NK-92 (cell line): ENCODE data around the gene LPP.

Source experiments
- DNase-seq: peaks from one replicate; lab custom pipeline; 2025; ENCODE audit not compliant: unreplicated experiment; lab: John Stamatoyannopoulos, UW

LPP gene

GRCh38 chr3:188219147-188219546 is 65.2 kb downstream of the LPP start:
- DNase-seq = no peak

GRCh38 chr3:188220097-188220788 is 66.3 kb downstream of the LPP start:
- no peak for DNase-seq

- no peak for DNase-seq
Observed at GRCh38 chr3:188220988-188221818, 67.2 kb downstream of the LPP start.

GRCh38 chr3:188223936-188224335 is 70.0 kb downstream of the LPP start:
- DNase-seq = no peak

GRCh38 chr3:188227442-188227841 is 73.5 kb downstream of the LPP start:
- no peak for DNase-seq

- no peak for DNase-seq
Observed at GRCh38 chr3:188229177-188229576, 75.2 kb downstream of the LPP start.

GRCh38 chr3:188229726-188230125 is 75.8 kb downstream of the LPP start:
- DNase-seq = no peak

GRCh38 chr3:188230962-188231361 is 77.0 kb downstream of the LPP start:
- no peak for DNase-seq

- DNase-seq = no peak
Observed at GRCh38 chr3:188231456-188231855, 77.5 kb downstream of the LPP start.

GRCh38 chr3:188232656-188233055 is 78.7 kb downstream of the LPP start:
- DNase-seq = no peak

- no peak for DNase-seq
Observed at GRCh38 chr3:188233320-188233719, 79.4 kb downstream of the LPP start.

- no peak for DNase-seq
Observed at GRCh38 chr3:188234132-188234531, 80.2 kb downstream of the LPP start.

GRCh38 chr3:188236271-188236670 is 82.3 kb downstream of the LPP start:
- DNase-seq = no peak

GRCh38 chr3:188239035-188239434 is 85.1 kb downstream of the LPP start:
- no peak for DNase-seq

GRCh38 chr3:188239577-188239976 is 85.6 kb downstream of the LPP start:
- no peak for DNase-seq

GRCh38 chr3:188240189-188240981 is 86.4 kb downstream of the LPP start:
- no peak for DNase-seq

GRCh38 chr3:188241072-188241471 is 87.1 kb downstream of the LPP start:
- DNase-seq = no peak

GRCh38 chr3:188241883-188242282 is 87.9 kb downstream of the LPP start:
- no peak for DNase-seq

GRCh38 chr3:188242436-188243123 is 88.6 kb downstream of the LPP start:
- DNase-seq = no peak

- no peak for DNase-seq
Observed at GRCh38 chr3:188243124-188243795, 89.3 kb downstream of the LPP start.
